Measurements from ENCODE around the gene CRTC3. TPM values are rescaled to one million over a fixed set of nuclear protein-coding genes. Genes with fewer than 3 reads are reported as not detected.

The CRTC3 gene
- total and polyA plus RNA-seq, 2 of the 13 experiments (the other 11 are each of a cell fraction or from before 2014, with no cell fraction given) = 8.4 to 11.8 TPM

DNA sequence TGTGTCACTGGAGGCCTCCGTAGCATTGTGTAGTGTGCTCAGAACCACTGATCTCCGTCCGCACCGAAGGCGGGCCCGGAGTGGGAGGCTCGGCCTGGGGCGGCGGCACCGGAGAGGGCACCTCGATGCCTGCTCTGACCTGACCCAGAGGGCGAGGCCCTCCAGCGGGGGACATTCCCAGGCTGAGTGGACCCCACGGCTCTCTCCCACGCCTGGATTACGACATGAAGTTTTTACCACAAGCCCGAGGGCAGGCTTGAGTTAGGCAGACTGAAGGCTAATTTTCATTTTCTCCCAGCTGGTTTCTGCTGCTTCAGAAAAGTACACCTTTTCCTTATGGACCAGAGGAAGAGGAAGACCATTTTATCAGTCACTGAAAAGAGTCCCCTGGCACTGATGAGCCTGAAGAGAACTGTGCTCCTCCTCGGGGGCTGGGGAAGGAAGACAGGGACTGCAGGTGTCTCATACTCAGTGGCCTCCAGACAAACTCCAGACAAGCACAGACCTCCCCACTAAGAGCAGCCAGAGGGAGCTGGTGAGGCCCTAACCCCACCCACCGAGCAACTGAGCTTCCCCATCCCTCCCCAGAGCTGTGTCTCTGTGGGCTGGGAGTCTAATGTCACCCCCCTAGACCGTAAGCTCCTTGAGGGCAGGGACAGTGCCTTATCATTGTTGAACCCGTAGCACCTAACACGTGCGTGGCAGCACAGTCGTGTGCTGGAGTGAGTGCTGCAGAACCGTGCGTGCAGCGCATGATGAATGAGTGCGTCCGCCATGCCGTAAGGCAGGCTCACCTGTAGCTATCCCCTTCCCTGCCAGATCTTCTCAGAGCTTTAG lies 113.0 kb downstream of the CRTC3 start:
- H3K27me3 ChIP-seq (ENCODE audit: control insufficient read depth in 1 of 2, insufficient read depth in 2 of 2, low read length in 2 of 2) = no peaks in the 10 kb centered on the region
- intact Hi-C loops (cut with micrococcal nuclease; ENCODE audit: unreplicated experiment) (no loop called here), in situ Hi-C loops (cut with HindIII; ENCODE audit: extremely low pct_ligation_motif_present, low pct_unique_long_range_greater_than_20kb) (no loop called here)
- no peaks in the 10 kb centered on the region for H3K4me1 ChIP-seq (ENCODE audit: insufficient read depth, low read length)
- H3K4me2 ChIP-seq (ENCODE audit: low read depth, low read length) = no peak overlapping the region
- H3K79me2 ChIP-seq (ENCODE audit: insufficient read depth, low read length) = no peaks in the 10 kb centered on the region
- CTCF ChIA-PET (ENCODE audit: low intra/inter-chr PET ratio, low total read pairs) = no interaction called here
- no peak overlapping the region for H3K27ac ChIP-seq (ENCODE audit: extremely low read length, insufficient read depth, low read length)
- TF ChIP-seq, protein P1, sequence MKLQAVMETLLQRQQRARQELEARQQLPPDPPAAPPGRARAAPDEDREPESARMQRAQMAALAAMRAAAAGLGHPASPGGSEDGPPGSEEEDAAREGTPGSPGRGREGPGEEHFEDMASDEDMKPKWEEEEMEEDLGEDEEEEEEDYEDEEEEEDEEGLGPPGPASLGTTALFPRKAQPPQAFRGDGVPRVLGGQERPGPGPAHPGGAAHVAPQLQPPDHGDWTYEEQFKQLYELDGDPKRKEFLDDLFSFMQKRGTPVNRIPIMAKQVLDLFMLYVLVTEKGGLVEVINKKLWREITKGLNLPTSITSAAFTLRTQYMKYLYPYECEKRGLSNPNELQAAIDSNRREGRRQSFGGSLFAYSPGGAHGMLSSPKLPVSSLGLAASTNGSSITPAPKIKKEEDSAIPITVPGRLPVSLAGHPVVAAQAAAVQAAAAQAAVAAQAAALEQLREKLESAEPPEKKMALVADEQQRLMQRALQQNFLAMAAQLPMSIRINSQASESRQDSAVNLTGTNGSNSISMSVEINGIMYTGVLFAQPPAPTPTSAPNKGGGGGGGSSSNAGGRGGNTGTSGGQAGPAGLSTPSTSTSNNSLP (IDR thresholded peaks at IDR 0.05; ENCODE audit: low read depth, low read length) = no peak
- TF ChIP-seq ZC3H13 (CRISPR knock-in tag; IDR thresholded peaks at IDR 0.05) (no peak), ZSCAN21 (CRISPR knock-in tag; IDR thresholded peaks at IDR 0.05; ENCODE audit: borderline replicate concordance) (no peak), GATA4 (IDR thresholded peaks at IDR 0.05; ENCODE audit: borderline replicate concordance, low read depth) (no peak)
- TF ChIP-seq, protein P2, sequence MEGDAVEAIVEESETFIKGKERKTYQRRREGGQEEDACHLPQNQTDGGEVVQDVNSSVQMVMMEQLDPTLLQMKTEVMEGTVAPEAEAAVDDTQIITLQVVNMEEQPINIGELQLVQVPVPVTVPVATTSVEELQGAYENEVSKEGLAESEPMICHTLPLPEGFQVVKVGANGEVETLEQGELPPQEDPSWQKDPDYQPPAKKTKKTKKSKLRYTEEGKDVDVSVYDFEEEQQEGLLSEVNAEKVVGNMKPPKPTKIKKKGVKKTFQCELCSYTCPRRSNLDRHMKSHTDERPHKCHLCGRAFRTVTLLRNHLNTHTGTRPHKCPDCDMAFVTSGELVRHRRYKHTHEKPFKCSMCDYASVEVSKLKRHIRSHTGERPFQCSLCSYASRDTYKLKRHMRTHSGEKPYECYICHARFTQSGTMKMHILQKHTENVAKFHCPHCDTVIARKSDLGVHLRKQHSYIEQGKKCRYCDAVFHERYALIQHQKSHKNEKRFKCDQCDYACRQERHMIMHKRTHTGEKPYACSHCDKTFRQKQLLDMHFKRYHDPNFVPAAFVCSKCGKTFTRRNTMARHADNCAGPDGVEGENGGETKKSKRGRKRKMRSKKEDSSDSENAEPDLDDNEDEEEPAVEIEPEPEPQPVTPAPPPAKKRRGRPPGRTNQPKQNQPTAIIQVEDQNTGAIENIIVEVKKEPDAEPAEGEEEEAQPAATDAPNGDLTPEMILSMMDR (CRISPR knock-in tag; IDR thresholded peaks at IDR 0.05) = 0 out of 2 replicates have a peak, but pooled peaks have one; percentile 19
- TF ChIP-seq, protein P3, sequence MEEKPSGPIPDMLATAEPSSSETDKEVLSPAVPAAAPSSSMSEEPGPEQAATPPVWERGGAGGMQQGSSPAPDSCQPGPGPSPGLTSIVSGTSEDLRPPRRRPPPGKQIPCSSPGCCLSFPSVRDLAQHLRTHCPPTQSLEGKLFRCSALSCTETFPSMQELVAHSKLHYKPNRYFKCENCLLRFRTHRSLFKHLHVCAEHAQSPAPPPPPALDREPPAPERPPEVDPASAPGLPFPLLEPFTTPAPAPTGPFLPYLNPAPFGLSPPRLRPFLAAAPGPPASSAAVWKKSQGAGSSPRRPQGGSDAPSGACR (CRISPR knock-in tag; IDR thresholded peaks at IDR 0.05) = no peak
- ATAC-seq (peak; percentile 43), DNase-seq (ENCODE audit: low spot score) (no peak), FAIRE-seq (no peak)
- H3K4me3 ChIP-seq (replicated peaks in 1 of 3; ENCODE audit: insufficient read depth in 1 of 3, low read depth in 2 of 3, low read length in 3 of 3) = no peak overlapping the region
- H3K36me3 ChIP-seq (replicated peaks in 1 of 2; ENCODE audit: control insufficient read depth in 1 of 2, insufficient read depth in 2 of 2, low read length in 2 of 2) = peaks cover 2 to 16% of the 10 kb centered on the region in 2 experiments; a peak in 3 of 5 replicates
- H3K9ac ChIP-seq (ENCODE audit: insufficient read depth, low read depth, low read length) = no peak overlapping the region
- WGBS (ENCODE audit: low lambda C conversion rate) = 93% methylated on average over 13 of the region's 30 CpGs
- no peaks in the 10 kb centered on the region for H4K20me1 ChIP-seq (ENCODE audit: insufficient read depth, low read length)
- H3K9me3 ChIP-seq (ENCODE audit: low read length) = no peaks in the 10 kb centered on the region
- H2AFZ ChIP-seq (ENCODE audit: low read length) = no peak overlapping the region
- POLR2A ChIA-PET = interaction anchor here (0.6 kb wide), 1 partner anchor 217 kb away, joined by 3 read pairs; no protein-coding TSS in a partner anchor
- BruUV-seq (replicated peaks) = no TSS peak
